Measurements from ENCODE around the gene PINLYP. TPM values are rescaled to one million over a fixed set of nuclear protein-coding genes. Genes with fewer than 3 reads are reported as not detected.
A peak's percentile ranks its signal among the peaks of the same experiment; 100 is the strongest.
"Not testable (repeated sequence)": the region's sequence is repeated elsewhere in the genome, so short reads cannot be mapped to it uniquely, and the experiment has no call there.

PINLYP gene
- total and polyA plus RNA-seq, 5 donors, result 3.8 to 9.8 (median 5.5) TPM

DNA sequence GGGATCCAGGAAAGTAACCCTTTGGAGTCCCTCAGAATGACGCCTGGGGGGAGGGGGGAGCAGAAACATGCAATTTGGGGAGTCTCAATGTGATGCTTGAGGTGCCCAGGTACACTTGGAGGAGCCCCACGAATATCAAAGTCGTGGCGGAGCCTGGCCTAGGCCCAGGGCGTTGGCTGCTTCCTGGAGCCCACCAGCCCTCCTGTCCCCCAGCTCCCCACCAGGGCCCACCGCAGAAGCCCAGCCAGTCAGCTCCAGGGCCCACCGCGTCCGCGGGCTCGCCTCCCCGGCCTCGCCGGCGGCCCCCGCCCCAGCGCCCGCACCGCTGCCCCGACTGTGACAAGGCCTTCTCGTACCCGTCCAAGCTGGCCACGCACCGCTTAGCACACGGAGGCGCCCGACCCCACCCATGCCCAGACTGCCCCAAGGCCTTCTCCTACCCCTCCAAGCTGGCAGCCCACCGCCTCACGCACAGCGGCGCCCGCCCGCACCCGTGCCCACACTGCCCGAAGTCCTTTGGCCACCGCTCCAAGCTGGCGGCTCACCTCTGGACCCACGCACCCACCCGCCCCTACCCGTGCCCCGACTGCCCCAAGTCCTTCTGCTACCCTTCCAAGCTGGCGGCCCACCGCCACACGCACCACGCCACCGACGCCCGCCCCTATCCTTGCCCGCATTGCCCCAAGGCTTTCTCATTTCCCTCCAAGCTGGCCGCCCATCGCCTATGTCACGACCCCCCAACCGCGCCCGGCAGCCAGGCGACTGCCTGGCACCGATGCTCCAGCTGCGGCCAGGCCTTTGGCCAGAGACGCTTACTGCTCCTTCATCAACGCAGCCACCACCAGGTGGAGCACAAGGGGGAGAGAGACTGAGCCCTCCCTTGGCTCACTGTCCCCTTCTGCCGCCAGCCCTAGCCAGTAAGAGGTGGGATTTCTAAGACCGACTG lies 40.5 kb upstream of the PINLYP start:
- no peaks in the 10 kb centered on the region for H3K9me3 ChIP-seq (ENCODE audit: control insufficient read depth, low read length)
- H3K27me3 ChIP-seq (ENCODE audit: control insufficient read depth, insufficient read depth), result no peaks in the 10 kb centered on the region
- no peaks in the 10 kb centered on the region for H3K4me1 ChIP-seq (ENCODE audit: control insufficient read depth, insufficient read depth, low read length)
- intact Hi-C loops (cut with DNase I), result loop anchor here in 2 of 4 donors (5.0 kb wide), 2 partner anchors 117 to 122 kb away; no protein-coding TSS in a partner anchor
- no peak overlapping the region for H3K27ac ChIP-seq (ENCODE audit: low read length)
- DNase-seq, result peak; percentile 80 to 90 (median 88)
- 57% methylated on average over 62 of the region's 62 CpGs for WGBS
- no peak overlapping the region for H3K4me3 ChIP-seq (ENCODE audit: low read length)
- ATAC-seq, result peak; percentile 1 to 13

DNA sequence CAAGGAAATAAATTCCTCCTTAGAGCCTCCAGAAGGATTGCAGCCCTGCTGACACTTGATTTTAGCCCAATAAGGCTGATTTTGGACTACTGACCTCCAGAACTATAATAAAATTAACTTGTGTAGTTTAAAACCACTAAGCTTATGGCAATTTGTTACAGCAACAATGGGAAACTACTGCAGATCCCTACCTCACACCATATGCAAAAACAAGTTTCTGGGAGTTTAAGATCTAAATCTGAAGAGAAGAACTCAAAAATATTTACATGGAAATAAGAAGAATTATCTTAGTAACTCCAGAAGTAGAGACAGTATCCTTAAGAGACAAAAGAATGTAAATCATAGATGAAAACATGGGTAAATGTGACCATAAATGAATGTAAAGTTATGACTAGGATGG lies 36.7 kb upstream of the PINLYP start:
- ATAC-seq (no peak), DNase-seq (no peak)
- Histone ChIP-seq H3K27ac (ENCODE audit: low read length) (no peak overlapping the region), H3K4me1 (ENCODE audit: control insufficient read depth, insufficient read depth, low read length) (no peaks in the 10 kb centered on the region), H3K4me3 (ENCODE audit: low read length) (no peak overlapping the region), H3K9me3 (ENCODE audit: control insufficient read depth, low read length) (no peaks in the 10 kb centered on the region), H3K27me3 (ENCODE audit: control insufficient read depth, insufficient read depth) (no peaks in the 10 kb centered on the region)
- intact Hi-C loops (cut with DNase I), result loop anchor here in 2 of 4 donors (5.0 kb wide), 2 partner anchors 113 to 118 kb away; no protein-coding TSS in a partner anchor

DNA sequence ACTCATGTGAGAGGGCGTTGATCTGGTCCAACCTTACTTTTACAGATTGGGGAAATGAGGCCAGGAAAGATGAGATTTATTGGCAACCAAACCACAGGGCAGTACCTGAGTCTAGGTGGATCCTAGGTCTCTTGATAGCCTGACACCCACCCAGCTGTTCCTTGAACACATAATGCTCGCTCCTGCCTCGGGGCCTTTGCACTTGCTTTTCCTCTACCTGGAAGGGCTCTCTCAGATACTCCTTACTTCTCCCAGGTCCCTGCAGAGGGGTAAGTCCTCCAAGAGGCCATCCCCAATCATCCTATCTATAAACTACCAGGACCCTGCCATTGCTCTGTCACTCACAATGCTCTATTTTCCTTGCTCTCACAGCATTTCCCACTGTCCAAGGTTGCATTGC lies 35.2 kb upstream of the PINLYP start:
- Histone ChIP-seq H3K9me3 (ENCODE audit: control insufficient read depth, low read length) (no peaks in the 10 kb centered on the region), H3K27ac (ENCODE audit: low read length) (no peak overlapping the region), H3K4me1 (ENCODE audit: control insufficient read depth, insufficient read depth, low read length) (no peaks in the 10 kb centered on the region), H3K27me3 (ENCODE audit: control insufficient read depth, insufficient read depth) (no peaks in the 10 kb centered on the region), H3K4me3 (ENCODE audit: low read length) (no peak overlapping the region)
- intact Hi-C loops (cut with DNase I), result no loop called here
- DNase-seq (no peak), ATAC-seq (no peak)
- 97% methylated on average over 3 of the region's 3 CpGs for WGBS

DNA sequence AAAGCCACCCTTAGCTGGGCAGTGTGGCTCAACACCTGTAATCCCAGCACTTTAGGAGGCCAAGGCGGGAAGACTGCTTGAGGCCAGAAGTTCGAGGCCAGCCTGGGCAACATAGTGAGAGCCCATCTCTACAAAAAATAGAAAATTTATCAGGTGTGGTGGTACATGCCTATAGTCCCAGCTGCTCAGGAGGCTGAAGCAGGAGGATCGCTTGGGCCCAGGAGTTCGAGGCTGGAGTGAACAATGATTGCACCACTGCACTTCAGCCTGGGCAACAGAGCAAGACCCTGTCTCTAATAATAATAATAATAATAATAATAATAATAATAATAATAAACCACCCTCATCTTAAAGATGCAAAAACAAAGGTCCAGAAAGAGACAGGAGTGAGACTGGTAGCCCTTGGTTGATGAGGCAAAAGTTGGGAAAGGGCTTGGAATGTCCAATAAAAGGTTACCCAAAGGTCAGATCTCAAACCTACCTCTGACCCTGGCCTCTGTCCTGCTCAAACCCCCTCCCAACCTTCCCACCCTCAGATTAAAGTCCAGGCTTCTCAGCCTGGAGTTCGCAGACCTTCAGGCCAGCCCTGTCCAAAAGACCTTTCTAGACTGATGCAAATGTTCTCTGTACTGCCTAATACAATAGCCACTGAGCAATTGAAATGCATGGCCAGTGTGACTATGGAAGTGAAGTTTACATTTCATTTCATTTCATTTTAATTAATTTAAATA lies 33.5 kb upstream of the PINLYP start:
- WGBS, result 98% methylated on average over 5 of the region's 5 CpGs
- Histone ChIP-seq H3K4me1 (ENCODE audit: control insufficient read depth, insufficient read depth, low read length) (no peaks in the 10 kb centered on the region), H3K27ac (ENCODE audit: low read length) (no peak overlapping the region), H3K27me3 (ENCODE audit: control insufficient read depth, insufficient read depth) (no peaks in the 10 kb centered on the region), H3K9me3 (ENCODE audit: control insufficient read depth, low read length) (no peaks in the 10 kb centered on the region), H3K4me3 (ENCODE audit: low read length) (no peak overlapping the region)
- intact Hi-C loops (cut with DNase I), result no loop called here
- DNase-seq, result no peak
- no peak for ATAC-seq

DNA sequence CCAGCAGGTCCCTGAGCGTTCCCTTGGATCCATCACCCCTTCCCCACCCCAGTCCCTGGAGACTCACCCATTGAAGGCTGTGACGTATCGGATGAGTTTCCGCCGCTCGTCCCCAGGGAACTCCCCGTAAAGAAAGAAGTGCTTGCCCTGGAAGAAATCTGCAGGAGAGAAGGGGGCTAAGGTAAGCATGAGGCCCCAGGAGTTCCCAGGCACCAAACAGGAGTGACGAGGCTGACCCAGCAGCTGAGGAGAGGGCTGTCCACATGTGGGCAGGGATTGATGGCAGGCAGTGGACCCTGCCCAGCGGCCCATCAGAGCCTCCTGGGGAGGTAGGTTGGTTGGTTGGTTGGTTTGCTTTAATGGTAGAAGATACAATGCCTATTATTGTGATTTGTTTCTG lies 31.5 kb upstream of the PINLYP start:
- H3K27me3 ChIP-seq (ENCODE audit: control insufficient read depth, insufficient read depth), result no peaks in the 10 kb centered on the region
- WGBS, result 97% methylated on average over 9 of the region's 9 CpGs
- DNase-seq (no peak), ATAC-seq (no peak)
- no peaks in the 10 kb centered on the region for H3K4me1 ChIP-seq (ENCODE audit: control insufficient read depth, insufficient read depth, low read length)
- no peak overlapping the region for H3K27ac ChIP-seq (ENCODE audit: low read length)
- H3K4me3 ChIP-seq (ENCODE audit: low read length), result no peak overlapping the region
- intact Hi-C loops (cut with DNase I), result no loop called here
- no peaks in the 10 kb centered on the region for H3K9me3 ChIP-seq (ENCODE audit: control insufficient read depth, low read length)

DNA sequence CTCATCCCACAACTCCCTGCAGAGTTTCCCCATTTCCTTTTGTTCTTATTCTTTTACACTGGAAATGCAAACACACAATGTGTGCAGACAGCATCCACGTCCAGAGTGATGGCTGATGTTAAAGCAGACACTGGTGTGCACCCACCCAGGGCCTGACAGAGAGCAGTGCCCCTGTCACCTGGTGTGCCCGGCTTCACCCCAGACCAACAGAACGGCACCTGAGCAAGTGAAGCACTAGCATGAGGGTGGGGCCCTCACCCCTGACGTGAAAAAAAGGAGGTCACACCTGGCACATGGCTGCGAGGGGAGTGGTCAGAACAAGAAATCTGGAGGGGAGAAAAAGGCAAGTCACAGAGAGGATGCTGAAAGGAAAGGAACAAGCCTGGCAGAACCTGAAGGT lies 30.3 kb upstream of the PINLYP start:
- H3K27ac ChIP-seq (ENCODE audit: low read length), result no peak overlapping the region
- no peak overlapping the region for H3K4me3 ChIP-seq (ENCODE audit: low read length)
- 91% methylated on average over 5 of the region's 5 CpGs for WGBS
- intact Hi-C loops (cut with DNase I), result no loop called here
- DNase-seq, result no peak
- no peaks in the 10 kb centered on the region for H3K4me1 ChIP-seq (ENCODE audit: control insufficient read depth, insufficient read depth, low read length)
- no peaks in the 10 kb centered on the region for H3K9me3 ChIP-seq (ENCODE audit: control insufficient read depth, low read length)
- no peak for ATAC-seq
- no peaks in the 10 kb centered on the region for H3K27me3 ChIP-seq (ENCODE audit: control insufficient read depth, insufficient read depth)

DNA sequence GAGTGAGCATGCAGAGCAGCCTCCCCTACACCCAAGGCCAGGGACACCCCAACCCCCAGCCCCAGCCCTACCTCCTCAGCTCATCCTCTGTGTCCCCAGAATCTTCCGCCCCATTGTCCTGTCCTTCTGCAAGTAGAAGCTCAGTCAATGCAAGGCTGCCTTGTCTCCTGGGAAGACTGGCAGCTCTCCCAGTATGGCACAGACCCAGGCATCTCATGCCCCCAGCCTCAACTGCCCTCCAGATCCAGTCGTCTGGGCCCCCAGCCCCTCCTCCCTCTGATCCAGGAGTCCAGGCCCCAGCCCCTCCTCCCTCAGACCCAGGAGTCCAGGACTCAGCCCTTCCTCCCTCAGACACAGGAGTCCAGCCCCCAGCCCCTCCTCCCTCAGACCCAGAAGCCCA lies 29.6 kb upstream of the PINLYP start:
- DNase-seq (no peak), ATAC-seq (no peak)
- H3K4me1 ChIP-seq (ENCODE audit: control insufficient read depth, insufficient read depth, low read length), result no peaks in the 10 kb centered on the region
- WGBS, result 73% methylated on average over 2 of the region's 2 CpGs
- no peak overlapping the region for H3K4me3 ChIP-seq (ENCODE audit: low read length)
- H3K27ac ChIP-seq (ENCODE audit: low read length), result no peak overlapping the region
- intact Hi-C loops (cut with DNase I), result no loop called here
- no peaks in the 10 kb centered on the region for H3K9me3 ChIP-seq (ENCODE audit: control insufficient read depth, low read length)
- H3K27me3 ChIP-seq (ENCODE audit: control insufficient read depth, insufficient read depth), result no peaks in the 10 kb centered on the region

DNA sequence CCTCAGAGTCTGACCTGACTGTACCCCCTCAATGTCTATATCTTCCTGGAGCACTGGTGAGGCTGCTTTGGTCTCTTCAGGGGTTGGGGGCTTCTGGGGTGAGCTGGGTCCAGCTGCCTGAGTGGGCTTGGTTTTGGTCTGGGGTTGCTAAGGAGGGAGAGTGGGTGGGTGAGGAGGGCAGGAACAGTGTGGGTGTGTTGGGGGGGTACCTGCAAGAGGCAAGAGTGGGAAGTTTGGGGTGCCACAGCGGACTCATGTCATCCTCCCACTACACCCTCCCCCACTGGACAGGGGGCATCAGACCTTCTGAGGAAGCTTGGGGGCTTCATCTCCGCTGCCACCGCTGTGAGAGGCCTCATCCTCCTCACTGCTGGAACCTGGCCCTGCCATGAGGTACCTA lies 29.0 kb upstream of the PINLYP start:
- no peaks in the 10 kb centered on the region for H3K4me1 ChIP-seq (ENCODE audit: control insufficient read depth, insufficient read depth, low read length)
- intact Hi-C loops (cut with DNase I), result no loop called here
- H3K9me3 ChIP-seq (ENCODE audit: control insufficient read depth, low read length), result no peaks in the 10 kb centered on the region
- no peak for DNase-seq
- H3K27ac ChIP-seq (ENCODE audit: low read length), result no peak overlapping the region
- WGBS, result 99% methylated on average over 3 of the region's 3 CpGs
- no peaks in the 10 kb centered on the region for H3K27me3 ChIP-seq (ENCODE audit: control insufficient read depth, insufficient read depth)
- H3K4me3 ChIP-seq (ENCODE audit: low read length), result no peak overlapping the region
- peak in 1 of 2 donors; percentile 20 for ATAC-seq

DNA sequence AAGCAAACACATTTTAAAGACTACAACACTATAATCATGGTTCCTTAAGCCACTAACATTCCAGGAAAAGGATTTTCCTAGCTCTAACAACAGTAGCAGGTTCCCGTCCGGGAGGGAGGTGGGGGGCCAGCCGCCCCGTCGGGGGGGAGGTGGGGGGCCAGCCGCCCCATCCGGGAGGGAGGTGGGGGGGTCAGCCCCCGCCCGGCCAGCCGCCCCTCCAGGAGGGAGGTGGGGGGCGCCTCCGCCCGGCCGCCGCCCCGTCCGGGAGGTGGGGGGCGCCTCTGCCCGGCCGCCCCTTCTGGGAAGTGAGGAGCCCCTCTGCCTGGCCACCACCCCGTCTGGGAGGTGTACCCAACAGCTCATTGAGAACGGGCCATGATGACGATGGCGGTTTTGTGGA lies 27.7 kb upstream of the PINLYP start:
- DNase-seq; H3K4me3 ChIP-seq (ENCODE audit: low read length); H3K27me3 ChIP-seq (ENCODE audit: control insufficient read depth, insufficient read depth); intact Hi-C loops (cut with DNase I); H3K9me3 ChIP-seq (ENCODE audit: control insufficient read depth, low read length); ATAC-seq; H3K4me1 ChIP-seq (ENCODE audit: control insufficient read depth, insufficient read depth, low read length); H3K27ac ChIP-seq (ENCODE audit: low read length): not testable (repeated sequence)
- 91% methylated on average over 20 of the region's 24 CpGs for WGBS

DNA sequence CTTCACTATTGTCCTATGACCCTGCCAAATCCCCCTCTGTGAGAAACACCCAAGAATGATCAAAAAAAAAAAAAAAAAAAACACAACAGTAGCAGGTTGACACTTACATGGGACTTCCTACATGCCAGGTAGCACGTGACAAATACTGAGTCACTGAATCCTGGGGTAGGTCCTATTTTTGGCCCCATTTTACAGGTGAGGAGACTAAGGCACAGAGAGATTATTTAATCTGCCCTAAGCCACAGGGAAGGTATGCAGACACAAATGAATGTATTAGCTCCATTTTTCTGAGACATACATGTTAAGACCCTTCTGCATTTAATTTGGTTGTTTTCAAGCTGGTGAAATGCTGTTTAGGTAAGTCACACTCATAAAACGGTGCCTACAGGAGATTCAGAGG lies 26.9 kb upstream of the PINLYP start:
- intact Hi-C loops (cut with DNase I), result no loop called here
- Histone ChIP-seq H3K9me3 (ENCODE audit: control insufficient read depth, low read length) (no peaks in the 10 kb centered on the region), H3K4me3 (ENCODE audit: low read length) (no peak overlapping the region), H3K27me3 (ENCODE audit: control insufficient read depth, insufficient read depth) (no peaks in the 10 kb centered on the region), H3K27ac (ENCODE audit: low read length) (no peak overlapping the region), H3K4me1 (ENCODE audit: control insufficient read depth, insufficient read depth, low read length) (no peaks in the 10 kb centered on the region)
- 88% methylated on average over 2 of the region's 2 CpGs for WGBS
- no peak for ATAC-seq
- DNase-seq, result no peak
